Measurements from ENCODE around the gene NOD2.

DNA sequence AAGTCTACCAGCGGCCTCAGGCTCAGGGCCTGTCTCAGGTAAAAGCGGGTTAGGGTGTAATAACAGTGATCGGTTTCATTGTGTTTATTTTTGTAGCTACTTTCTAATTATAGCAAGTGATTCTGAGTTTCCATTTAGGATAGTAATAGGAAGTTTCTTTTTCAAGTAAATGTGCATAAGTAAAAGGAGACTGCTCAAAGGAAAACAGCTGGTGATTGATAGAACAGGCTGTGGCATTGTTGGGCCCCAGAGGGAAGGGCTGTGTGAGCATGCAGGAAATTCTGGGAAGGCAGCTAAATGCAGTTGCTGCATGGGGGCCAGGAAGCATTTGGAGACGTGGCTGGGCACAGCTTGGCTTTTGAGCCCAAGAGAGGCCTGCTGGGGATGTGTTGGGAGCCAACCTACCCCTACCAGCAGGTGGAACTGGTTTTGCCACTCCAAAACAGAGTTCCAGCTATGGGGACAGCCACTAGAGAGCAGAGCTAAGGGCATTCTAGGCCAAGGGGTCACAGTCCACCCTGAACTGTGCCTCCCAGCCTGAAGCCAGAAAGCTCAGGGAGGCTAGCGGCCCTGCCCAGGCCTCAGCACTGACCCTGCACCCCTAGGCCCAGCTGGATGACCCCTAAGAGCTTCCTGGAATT, 24.9 kb upstream of the NOD2 start:
- no peak for TF ChIP-seq ZNF274 (IDR thresholded peaks at IDR 0.05; ENCODE audit: low read depth, low read length)
- TF ChIP-seq YY1 (IDR thresholded peaks at IDR 0.05; ENCODE audit: insufficient read depth, insufficient read length) = no peak
- TF ChIP-seq SUZ12 (IDR thresholded peaks at IDR 0.05; ENCODE audit: extremely low read depth, insufficient read depth, insufficient read length) = no peak
